GM21737 (cell line): ENCODE results near the gene OSBPL2.

Experiments used
- ATAC-seq: cut with Tn5 transposase; IDR thresholded peaks from one replicate; pipeline ENCODE4 v1.9.1; 2021; ENCODE audit warnings: mild to moderate bottlenecking, moderate library complexity; ENCODE audit not compliant: unreplicated experiment

Gene OSBPL2

GRCh38 chr20:62308102-62308822 lies 69.9 kb downstream of the OSBPL2 start:
- ATAC-seq: no peak

- no peak for ATAC-seq
Measured at GRCh38 chr20:62309198-62309944, 71.0 kb downstream of the OSBPL2 start.

- no peak for ATAC-seq
Measured at GRCh38 chr20:62309947-62310756, 71.8 kb downstream of the OSBPL2 start.

- no peak for ATAC-seq
Measured at GRCh38 chr20:62310757-62311121, 72.4 kb downstream of the OSBPL2 start.

- no peak for ATAC-seq
Measured at GRCh38 chr20:62311150-62311549, 72.8 kb downstream of the OSBPL2 start.

- ATAC-seq: no peak
Measured at GRCh38 chr20:62311832-62312661, 73.7 kb downstream of the OSBPL2 start.

GRCh38 chr20:62312662-62312977 lies 74.3 kb downstream of the OSBPL2 start:
- ATAC-seq: no peak

- ATAC-seq: no peak
Measured at GRCh38 chr20:62313021-62313420, 74.7 kb downstream of the OSBPL2 start.

- no peak for ATAC-seq
Measured at GRCh38 chr20:62313460-62314338, 75.4 kb downstream of the OSBPL2 start.

- no peak for ATAC-seq
Measured at GRCh38 chr20:62314339-62314638, 76.0 kb downstream of the OSBPL2 start.

GRCh38 chr20:62314711-62315302 lies 76.5 kb downstream of the OSBPL2 start:
- ATAC-seq: no peak

GRCh38 chr20:62315773-62316172 lies 77.5 kb downstream of the OSBPL2 start:
- no peak for ATAC-seq

GRCh38 chr20:62316331-62317166 lies 78.2 kb downstream of the OSBPL2 start:
- no peak for ATAC-seq

GRCh38 chr20:62317167-62317655 lies 78.9 kb downstream of the OSBPL2 start:
- no peak for ATAC-seq

- no peak for ATAC-seq
Measured at GRCh38 chr20:62318400-62319345, 80.4 kb downstream of the OSBPL2 start.

- no peak for ATAC-seq
Measured at GRCh38 chr20:62319346-62319909, 81.1 kb downstream of the OSBPL2 start.
